Thoracic aorta (tissue), 2 donors: ENCODE measurements around the gene TIMM29. TPM values are rescaled to one million over a fixed set of nuclear protein-coding genes. Genes with fewer than 3 reads are reported as not detected.

Experiments
- ATAC-seq: fragments of 150-250 bp; one replicate; pipeline ENCODE4 v1.8.0; 2017; ENCODE audit warnings: low read depth; ENCODE audit not compliant: insufficient number of reproducible peaks, low FRiP score
- DNase-seq: peaks from one replicate; pipeline ENCODE4 v3.0.0-alpha.2; 2020; ENCODE audit warnings: low spot score
- H3K27ac ChIP-seq, 2 donors: fragments of 200-600 bp; sonication (generic); 1 replicate in 1 of 2; 2 replicates in 1 of 2; pipeline ENCODE4 v1.5.1; 2016; ENCODE audit warnings: mild to moderate bottlenecking in 2 of 2, moderate library complexity in 2 of 2
- H3K27me3 ChIP-seq: fragments of 200-600 bp; sonication (generic); replicated peaks from 2 replicates; pipeline ENCODE4 v1.6.0; 2016; ENCODE audit warnings: mild to moderate bottlenecking; ENCODE audit not compliant: insufficient read depth
- H3K36me3 ChIP-seq: fragments of 200-600 bp; sonication (generic); one replicate; pipeline ENCODE4 v1.5.1; 2016
- H3K4me1 ChIP-seq, 2 donors: fragments of 200-600 bp; sonication (generic); 1 replicate in 1 of 2; 2 replicates in 1 of 2; pipeline versions ENCODE4 v1.5.1 to v1.6.0; 2016; ENCODE audit warnings: low read depth in 2 of 2, mild to moderate bottlenecking in 1 of 2; ENCODE audit not compliant: control insufficient read depth in 1 of 2
- H3K4me3 ChIP-seq: fragments of 200-600 bp; sonication (generic); 2 replicates; pipeline ENCODE4 v1.5.1; 2016; ENCODE audit warnings: mild to moderate bottlenecking
- H3K9me3 ChIP-seq: fragments of 200-600 bp; sonication (generic); 2 replicates; pipeline ENCODE4 v1.5.1; 2016
- total RNA-seq, 2 donors: library from RNA; depleted of rRNA; stranded (reverse); fragments of >200 nt; gene quantifications; one replicate each; pipeline versions ENCODE4 v1.1.0 to v1.2.3, GENCODE V29; 2016
- TF ChIP-seq, protein P1 (sequence below): fragments of 200-600 bp; sonication (generic); IDR thresholded peaks from one replicate; pipeline ENCODE4 v1.5.1; 2019; ENCODE audit warnings: antibody characterized with exemption

TIMM29 gene
- total RNA-seq, 2 donors from 2014 or later, result 33.3 to 34.8 TPM

DNA sequence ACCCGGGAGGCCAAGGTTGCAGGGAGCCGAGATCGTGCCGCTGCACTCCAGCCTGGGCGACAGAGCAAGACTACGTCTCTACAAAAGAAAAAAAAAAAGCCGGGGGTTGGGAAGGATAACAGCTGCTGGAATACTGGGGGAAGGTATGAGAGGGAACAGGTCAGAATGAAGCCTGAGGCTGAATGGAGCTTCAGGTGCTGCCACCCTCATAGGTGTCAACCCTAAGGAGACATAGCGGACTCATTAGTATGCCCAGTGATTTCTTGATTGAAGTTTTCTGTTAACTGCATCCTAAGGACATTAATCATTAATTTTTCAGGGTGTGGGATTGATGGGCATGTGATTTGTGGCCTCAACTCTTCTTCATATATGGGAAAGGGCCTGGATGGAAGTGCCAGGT lies 38.2 kb downstream of the TIMM29 start:
- DNase-seq (no peak), ATAC-seq (no peak)
- Histone ChIP-seq H3K4me1 (peaks cover 6 to 15% of the 10 kb centered on the region in 2 donors), H3K27ac (no peak overlapping the region), H3K36me3 (no peaks in the 10 kb centered on the region), H3K4me3 (no peak overlapping the region), H3K27me3 (no peaks in the 10 kb centered on the region), H3K9me3 (no peaks in the 10 kb centered on the region)
- TF ChIP-seq, protein P1, sequence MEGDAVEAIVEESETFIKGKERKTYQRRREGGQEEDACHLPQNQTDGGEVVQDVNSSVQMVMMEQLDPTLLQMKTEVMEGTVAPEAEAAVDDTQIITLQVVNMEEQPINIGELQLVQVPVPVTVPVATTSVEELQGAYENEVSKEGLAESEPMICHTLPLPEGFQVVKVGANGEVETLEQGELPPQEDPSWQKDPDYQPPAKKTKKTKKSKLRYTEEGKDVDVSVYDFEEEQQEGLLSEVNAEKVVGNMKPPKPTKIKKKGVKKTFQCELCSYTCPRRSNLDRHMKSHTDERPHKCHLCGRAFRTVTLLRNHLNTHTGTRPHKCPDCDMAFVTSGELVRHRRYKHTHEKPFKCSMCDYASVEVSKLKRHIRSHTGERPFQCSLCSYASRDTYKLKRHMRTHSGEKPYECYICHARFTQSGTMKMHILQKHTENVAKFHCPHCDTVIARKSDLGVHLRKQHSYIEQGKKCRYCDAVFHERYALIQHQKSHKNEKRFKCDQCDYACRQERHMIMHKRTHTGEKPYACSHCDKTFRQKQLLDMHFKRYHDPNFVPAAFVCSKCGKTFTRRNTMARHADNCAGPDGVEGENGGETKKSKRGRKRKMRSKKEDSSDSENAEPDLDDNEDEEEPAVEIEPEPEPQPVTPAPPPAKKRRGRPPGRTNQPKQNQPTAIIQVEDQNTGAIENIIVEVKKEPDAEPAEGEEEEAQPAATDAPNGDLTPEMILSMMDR, result no peak

DNA sequence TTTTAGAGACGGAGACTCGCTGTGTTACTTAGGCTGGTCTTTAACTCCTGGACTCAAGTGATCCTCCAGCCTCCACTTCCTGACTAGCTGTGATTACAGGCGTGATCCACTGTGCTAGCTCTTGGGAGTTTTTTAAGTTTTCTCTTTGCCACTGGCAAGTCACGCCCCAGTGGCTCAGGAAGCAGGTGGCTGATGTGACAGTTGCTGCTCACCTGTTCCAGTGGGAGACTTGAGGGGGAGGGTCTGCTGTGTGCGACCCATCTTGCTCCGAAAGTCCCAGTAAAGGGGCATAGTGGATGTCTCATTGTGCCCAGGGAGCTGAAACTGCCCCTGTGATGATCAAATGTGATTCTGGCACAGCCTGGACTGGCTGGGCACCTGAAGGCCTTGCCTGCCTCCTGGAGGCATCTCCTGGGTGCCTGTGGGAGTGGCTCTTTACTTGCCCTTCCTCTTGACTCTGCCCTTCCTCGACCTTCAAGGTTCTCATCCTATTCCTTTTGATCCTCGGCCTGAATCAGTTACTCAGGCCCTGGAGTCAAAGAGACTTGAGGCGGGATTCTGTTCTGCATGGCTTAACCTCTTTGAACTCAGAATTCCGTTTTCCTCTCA lies 40.0 kb downstream of the TIMM29 start:
- no peaks in the 10 kb centered on the region for H3K36me3 ChIP-seq
- H3K27me3 ChIP-seq, result no peaks in the 10 kb centered on the region
- TF ChIP-seq, protein P1, result no peak
- H3K27ac ChIP-seq, result no peak overlapping the region
- DNase-seq (no peak), ATAC-seq (no peak)
- H3K4me3 ChIP-seq, result no peak overlapping the region
- H3K9me3 ChIP-seq, result no peaks in the 10 kb centered on the region
- no peaks in the 10 kb centered on the region for H3K4me1 ChIP-seq

DNA sequence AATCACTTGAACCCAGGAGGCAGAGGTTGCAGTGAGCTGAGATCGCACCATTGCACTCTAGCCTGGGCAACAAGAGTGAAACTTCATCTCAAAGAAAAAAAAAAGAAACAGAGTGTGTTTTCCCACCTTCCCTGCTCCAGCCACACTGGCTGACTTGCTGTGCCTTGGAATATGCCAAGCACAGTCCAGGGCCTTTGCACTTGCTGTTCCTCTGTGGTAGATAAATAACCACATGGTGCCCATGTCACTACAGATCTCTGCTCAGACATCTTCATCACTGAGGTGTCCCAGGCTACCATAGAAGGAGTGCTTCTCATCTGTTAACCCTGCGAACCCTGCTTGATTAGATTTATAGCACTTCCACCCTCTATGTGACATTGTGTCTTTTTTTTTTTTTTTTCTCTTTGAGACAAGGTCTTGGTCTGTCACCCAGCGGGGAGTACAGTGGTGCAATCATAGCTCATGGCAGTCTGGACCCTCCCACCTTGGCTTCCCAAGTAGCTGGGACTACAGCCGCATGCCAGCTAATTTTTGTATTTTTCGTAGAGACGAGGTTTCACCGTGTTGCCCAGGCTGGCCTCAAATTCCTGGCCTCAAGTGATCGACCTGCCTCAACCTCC lies 42.6 kb downstream of the TIMM29 start:
- TF ChIP-seq, protein P1, result no peak
- H3K27ac ChIP-seq, result no peak overlapping the region
- H3K4me3 ChIP-seq, result no peak overlapping the region
- peaks cover 5 to 14% of the 10 kb centered on the region in 2 donors for H3K4me1 ChIP-seq
- no peaks in the 10 kb centered on the region for H3K36me3 ChIP-seq
- ATAC-seq (no peak), DNase-seq (no peak)
- no peaks in the 10 kb centered on the region for H3K27me3 ChIP-seq
- H3K9me3 ChIP-seq, result no peaks in the 10 kb centered on the region

DNA sequence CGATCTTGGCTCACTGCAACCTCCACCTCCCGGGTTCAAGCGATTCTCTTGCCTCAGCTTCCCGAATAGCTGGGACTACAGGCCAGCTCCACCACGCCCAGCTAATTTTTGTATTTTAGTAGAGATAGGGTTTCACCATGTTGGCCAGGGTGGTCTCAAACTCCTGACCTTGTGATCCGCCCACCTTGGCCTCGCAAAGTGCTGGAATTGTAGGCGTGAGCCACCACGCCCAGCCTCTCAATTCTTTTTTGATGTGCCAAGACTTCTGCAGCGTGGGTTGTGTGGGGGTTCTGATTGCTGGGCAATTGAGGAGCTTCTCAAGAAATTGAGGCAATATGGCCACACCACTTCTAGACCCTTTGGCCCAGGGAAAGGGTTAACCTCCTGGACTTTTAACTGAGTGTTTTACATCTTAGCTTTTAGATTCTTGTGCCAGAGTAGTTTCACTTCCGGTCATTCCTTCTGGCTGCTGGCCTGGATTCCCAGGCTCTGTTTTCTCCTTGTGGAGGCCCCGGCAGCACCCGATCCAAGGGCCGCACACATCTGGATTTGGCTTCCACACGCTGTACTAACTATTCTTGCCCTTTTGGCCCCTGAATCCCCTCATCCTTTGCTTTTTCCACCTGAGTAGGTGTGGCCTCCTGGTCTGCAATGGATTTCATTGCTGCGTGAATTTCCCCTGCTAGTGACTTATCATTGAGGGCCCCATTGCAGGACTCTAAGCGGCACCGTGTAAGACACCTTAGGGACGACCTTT lies 46.9 kb downstream of the TIMM29 start:
- H3K27ac ChIP-seq, result peak overlapping the region; percentile 71 to 76
- no peak for DNase-seq
- no peak for ATAC-seq
- TF ChIP-seq, protein P1, result no peak
- H3K4me1 ChIP-seq, result peaks cover 11 to 32% of the 10 kb centered on the region in 2 donors
- no peaks in the 10 kb centered on the region for H3K9me3 ChIP-seq
- H3K27me3 ChIP-seq, result no peaks in the 10 kb centered on the region
- H3K4me3 ChIP-seq, result peak overlapping the region; percentile 59
- H3K36me3 ChIP-seq, result no peaks in the 10 kb centered on the region
